Fibroblast of mammary gland (primary cell): ENCODE results near the gene PCSK5.
A peak's percentile ranks its signal among the peaks of the same experiment; 100 is the strongest.

Experiments
- DNase-seq: peaks from one replicate; pipeline ENCODE4 v3.0.0-alpha.2; 2010; ENCODE audit warnings: low read depth
- H3K4me3 ChIP-seq: 2 replicates; pipeline ENCODE4 v1.5.1; 2011; ENCODE audit warnings: low read depth, mild to moderate bottlenecking, low read length, moderate library complexity; ENCODE audit not compliant: control insufficient read depth
- CTCF ChIP-seq: conservative IDR thresholded peaks from 2 replicates; pipeline ENCODE4 v1.5.1; 2011; ENCODE audit warnings: low read depth, low read length, inconsistent platforms; ENCODE audit not compliant: control insufficient read depth, insufficient read depth

The PCSK5 gene

DNA sequence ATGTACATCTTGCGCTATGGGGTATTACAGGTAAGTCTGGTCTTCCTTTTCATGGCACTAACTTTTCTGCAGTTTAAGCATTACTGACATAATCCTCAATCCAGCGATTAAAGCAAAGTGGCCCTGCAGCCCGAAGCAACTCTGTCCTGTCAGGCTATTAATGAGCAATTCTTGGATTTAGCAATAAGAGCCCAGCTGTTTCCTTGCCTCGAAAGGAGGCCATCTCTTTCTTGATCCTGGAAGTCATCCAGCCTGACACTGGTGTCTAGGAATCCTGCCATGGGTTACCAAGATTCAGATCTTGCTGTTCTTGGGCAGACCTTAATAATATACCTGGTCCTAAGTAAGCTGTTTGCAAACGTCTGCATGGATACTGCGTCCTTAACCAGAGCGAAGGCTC, 401.8 kb downstream of the PCSK5 start:
- no peak overlapping the region for H3K4me3 ChIP-seq
- DNase-seq: peak; percentile 52
- TF ChIP-seq CTCF: no peak

DNA sequence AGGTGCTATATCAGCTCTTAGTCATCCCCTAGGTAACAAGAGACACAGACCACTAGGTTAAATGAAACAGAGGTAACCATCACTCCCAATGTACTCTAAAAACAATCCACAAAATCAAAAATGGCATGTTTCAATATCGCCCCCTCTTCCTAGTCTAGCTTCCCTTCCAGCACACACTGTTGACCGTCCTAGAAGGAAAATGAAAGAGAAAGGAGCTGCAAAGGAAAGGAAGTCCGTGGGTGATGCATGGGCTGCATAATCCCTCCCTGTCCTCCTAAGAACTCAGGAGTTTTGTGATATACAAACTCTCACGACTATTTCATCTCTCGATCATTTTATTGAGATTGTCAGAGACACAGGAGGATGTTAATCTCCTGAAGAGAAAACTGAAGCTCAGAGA, 402.2 kb downstream of the PCSK5 start:
- H3K4me3 ChIP-seq: no peak overlapping the region
- DNase-seq: no peak
- no peak for TF ChIP-seq CTCF

DNA sequence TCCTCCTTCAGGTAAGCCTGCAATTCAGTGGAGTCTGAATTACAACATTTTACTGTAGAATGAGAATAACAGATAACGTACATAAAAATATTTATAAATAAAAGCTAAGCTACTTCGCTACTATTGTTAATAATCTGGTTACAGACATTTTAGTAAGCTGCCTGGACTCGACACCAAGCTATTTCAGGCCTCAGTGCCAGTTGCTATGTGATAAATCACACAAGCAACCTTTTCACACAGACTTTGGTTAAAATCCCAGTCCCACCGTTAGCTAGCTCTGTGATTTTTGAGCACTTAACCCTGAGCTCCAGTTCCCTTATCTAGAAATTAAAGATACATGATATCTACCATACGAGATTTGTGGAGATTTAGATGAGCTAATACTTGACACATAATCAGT, 403.8 kb downstream of the PCSK5 start:
- TF ChIP-seq CTCF: no peak

DNA sequence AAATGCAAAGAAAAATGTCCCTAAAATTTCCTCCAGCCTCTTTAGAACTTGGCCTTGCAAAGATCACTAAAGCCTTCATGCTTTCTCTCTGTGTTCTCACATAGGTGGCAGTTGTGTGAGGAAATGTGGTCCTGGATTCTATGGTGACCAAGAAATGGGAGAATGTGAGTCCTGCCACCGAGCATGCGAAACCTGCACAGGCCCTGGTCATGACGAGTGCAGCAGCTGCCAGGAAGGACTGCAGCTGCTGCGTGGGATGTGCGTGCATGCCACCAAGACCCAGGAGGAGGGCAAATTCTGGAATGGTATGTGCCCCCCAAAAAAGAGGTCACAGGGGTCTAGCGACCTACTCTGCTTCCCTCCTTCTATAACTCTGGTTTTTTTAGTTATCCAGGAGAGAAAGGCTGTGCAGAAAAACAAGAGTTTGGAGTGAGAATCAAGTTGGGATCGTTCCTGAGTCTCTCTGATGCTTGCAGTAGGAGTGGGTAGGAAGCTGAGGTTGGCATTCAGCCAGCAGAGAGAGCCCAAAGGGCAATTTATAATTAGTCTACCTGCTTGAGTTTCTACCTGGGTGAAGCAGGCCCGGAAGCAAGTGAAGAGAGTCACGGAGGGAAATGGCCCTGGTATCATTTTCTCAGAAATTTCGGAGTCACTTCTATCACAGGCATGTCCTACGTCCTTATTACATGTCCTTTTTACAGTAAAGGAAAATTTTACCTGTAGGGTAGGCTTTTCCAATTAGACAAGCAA, 406.3 kb downstream of the PCSK5 start:
- no peak overlapping the region for H3K4me3 ChIP-seq
- no peak for DNase-seq
- no peak for TF ChIP-seq CTCF

More for the DNA sequence above, 403.8 kb downstream of the PCSK5 start:
- DNase-seq: no peak
- H3K4me3 ChIP-seq: no peak overlapping the region

- peak; percentile 66 for DNase-seq
- TF ChIP-seq CTCF: no peak
- peak overlapping the region; percentile 6 for H3K4me3 ChIP-seq
Observed at GRCh38 chr9:76297721-76298239, 407.3 kb downstream of the PCSK5 start.

DNA sequence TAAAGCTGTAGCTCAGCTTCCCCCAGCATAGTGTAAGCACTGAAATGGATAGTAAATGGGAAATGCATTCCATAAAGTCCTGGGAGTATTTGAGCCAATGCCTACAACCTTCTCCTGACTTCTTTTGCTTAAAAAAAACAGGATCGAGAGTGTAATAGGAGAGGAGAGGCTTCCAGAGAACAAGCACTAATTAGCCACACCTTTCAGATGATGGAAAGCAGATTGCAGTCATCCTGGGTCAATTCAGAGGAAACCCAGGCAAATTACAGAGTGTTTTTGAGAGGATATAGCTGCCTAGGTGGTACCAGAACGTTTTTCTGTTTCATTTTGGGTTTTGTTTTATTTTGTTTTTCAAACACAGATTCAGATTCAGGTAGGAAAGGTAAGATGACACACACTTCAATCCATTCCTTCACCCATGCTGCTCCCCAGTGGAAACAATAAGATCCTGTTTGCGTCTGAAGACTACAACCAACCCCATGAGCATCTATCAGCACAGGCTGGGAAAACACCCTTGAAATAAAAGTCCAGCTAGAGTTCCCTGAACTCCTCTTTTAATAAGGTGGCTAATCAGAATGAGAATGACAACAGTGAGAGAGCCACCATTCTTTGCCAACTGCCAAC, 408.2 kb downstream of the PCSK5 start:
- DNase-seq: no peak
- no peak overlapping the region for H3K4me3 ChIP-seq

More for the DNA sequence above, 408.2 kb downstream of the PCSK5 start:
- no peak for TF ChIP-seq CTCF
